Keratinocyte (primary cell): ENCODE data around the gene IL17RC. TPM values are rescaled to one million over a fixed set of nuclear protein-coding genes. Genes with fewer than 3 reads are reported as not detected.

Source experiments
- DNase-seq: peaks from one replicate; pipeline ENCODE4 v3.0.0-alpha.2; 2011; ENCODE audit warnings: low read depth, missing footprints, low spot score
- FAIRE-seq: peaks from 2 replicates; lab custom pipeline; 2011; peaks lifted over from hg19 to GRCh38; lab: Jason Lieb, UNC
- H2AFZ ChIP-seq: 2 replicates; pipeline ENCODE4 v1.6.0; 2012; ENCODE audit warnings: low read length, control low read depth, inconsistent platforms; ENCODE audit not compliant: control insufficient read depth
- H3K27ac ChIP-seq: 2 replicates; pipeline ENCODE4 v1.5.1; 2011; ENCODE audit warnings: low read length; ENCODE audit not compliant: control insufficient read depth, insufficient read depth
- H3K27me3 ChIP-seq: 3 replicates; pipeline ENCODE4 v1.6.0; 2011; ENCODE audit warnings: low read length; ENCODE audit not compliant: control insufficient read depth, insufficient read depth; ENCODE audit errors: extremely low read depth
- H3K36me3 ChIP-seq, 2 experiments: 2 replicates in 1 of 2; 3 replicates in 1 of 2; pipeline ENCODE4 v1.5.1; 2011; ENCODE audit warnings: low read length in 2 of 2, mild to moderate bottlenecking in 1 of 2; ENCODE audit not compliant: control insufficient read depth in 2 of 2, insufficient read depth in 2 of 2; ENCODE audit errors: extremely low read depth in 1 of 2
- H3K4me1 ChIP-seq: 3 replicates; pipeline ENCODE4 v1.5.1; 2011; ENCODE audit warnings: low read length; ENCODE audit not compliant: control insufficient read depth, insufficient read depth; ENCODE audit errors: extremely low read depth
- H3K4me2 ChIP-seq: 3 replicates; pipeline ENCODE4 v1.6.0; 2011; ENCODE audit warnings: low read depth, low read length; ENCODE audit not compliant: control insufficient read depth, insufficient read depth; ENCODE audit errors: extremely low read depth
- H3K4me3 ChIP-seq, 3 experiments: fragments of 200-600 bp in 1 of 3; sonication (generic) in 1 of 3; 2 replicates in 2 of 3; 3 replicates in 1 of 3; pipeline ENCODE4 v1.5.1; 2011 to 2016; ENCODE audit warnings: low read length in 3 of 3, mild to moderate bottlenecking in 3 of 3, control low read depth in 2 of 3, inconsistent platforms in 1 of 3, low read depth in 1 of 3, mixed read lengths in 1 of 3, mixed run types in 1 of 3, moderate library complexity in 1 of 3; ENCODE audit not compliant: control insufficient read depth in 2 of 3, insufficient read depth in 2 of 3; ENCODE audit errors: extremely low read depth in 1 of 3
- H3K79me2 ChIP-seq: 2 replicates; pipeline ENCODE4 v1.6.0; 2012; ENCODE audit warnings: low read length; ENCODE audit not compliant: control insufficient read depth, insufficient read depth
- H3K9ac ChIP-seq: 3 replicates; pipeline ENCODE4 v1.6.0; 2011; ENCODE audit warnings: low read length; ENCODE audit not compliant: control insufficient read depth, insufficient read depth; ENCODE audit errors: extremely low read depth
- H3K9me1 ChIP-seq: 3 replicates; pipeline ENCODE4 v1.6.0; 2011; ENCODE audit warnings: low read length; ENCODE audit not compliant: control insufficient read depth, insufficient read depth; ENCODE audit errors: extremely low read depth
- H3K9me3 ChIP-seq: 2 replicates; pipeline ENCODE4 v1.5.1; 2012; ENCODE audit warnings: low read depth, low read length; ENCODE audit not compliant: control insufficient read depth
- H4K20me1 ChIP-seq: 3 replicates; pipeline ENCODE4 v1.6.0; 2011; ENCODE audit warnings: low read length; ENCODE audit not compliant: control insufficient read depth, insufficient read depth; ENCODE audit errors: extremely low read depth
- CTCF ChIP-seq, 3 experiments: IDR thresholded peaks in 1 of 3; conservative IDR thresholded peaks in 1 of 3; optimal IDR thresholded peaks in 1 of 3; 2 replicates in 2 of 3; 3 replicates in 1 of 3; pipeline versions ENCODE3 to v1.5.1; 2011; ENCODE audit warnings: low read length in 3 of 3, mild to moderate bottlenecking in 3 of 3, moderate library complexity in 2 of 3, control low read depth in 1 of 3, inconsistent platforms in 1 of 3; ENCODE audit not compliant: insufficient read depth in 2 of 3; ENCODE audit errors: extremely low read depth in 1 of 3
- EZH2 ChIP-seq: IDR thresholded peaks from one replicate; pipeline ENCODE4 v1.6.1; 2012; ENCODE audit warnings: inconsistent platforms, mild to moderate bottlenecking, low read length, moderate library complexity
- dilution Hi-C: fragments of 300-500 bp; cut with MboI; formaldehyde crosslinking; loops from one replicate; pipeline ENCODE4 v1.7.0; 2020; ENCODE audit warnings: low sequenced_read_pairs; ENCODE audit not compliant: extremely low pct_ligation_motif_present
- polyA plus RNA-seq, 5 experiments: library from polyadenylated mRNA; depleted of rRNA in 3 of 5; stranded (reverse) in 3 of 5; stranded (forward) in 1 of 5; unstranded in 1 of 5; fragments of >200 nt; gene quantifications; 1 replicate in 1 of 5; 2 replicates in 3 of 5; 3 replicates in 1 of 5; pipeline versions ENCODE4 v1.2.1 to v1.2.3, GENCODE V29; 2011 to 2012; ENCODE audit warnings: missing spikeins in 2 of 5, low read depth in 1 of 5, low replicate concordance in 1 of 5

IL17RC gene
- polyA plus RNA-seq, 1 donor (not counting 4 experiments of a cell fraction or from before 2014, with no cell fraction given): 6.3 TPM

- no peak for DNase-seq
- dilution Hi-C loops: no loop called here
- H2AFZ ChIP-seq: no peak overlapping the region
- no peak overlapping the region for H3K4me2 ChIP-seq
- H3K79me2 ChIP-seq: no peaks in the 10 kb centered on the region
- no peaks in the 10 kb centered on the region for H4K20me1 ChIP-seq
- H3K9me1 ChIP-seq: no peaks in the 10 kb centered on the region
- peaks cover 4% of the 10 kb centered on the region for H3K4me1 ChIP-seq
- peaks cover 4 to 7% of the 10 kb centered on the region in 2 experiments for H3K36me3 ChIP-seq
- no peak for FAIRE-seq
- no peak for TF ChIP-seq CTCF (optimal IDR thresholded peaks at IDR 0.05 in 1 of 3, IDR thresholded peaks at IDR 0.05 in 1 of 3, conservative IDR thresholded peaks at IDR 0.05 in 1 of 3; ENCODE audit: extremely low read depth in 1 of 3, insufficient read depth in 2 of 3, low read length in 3 of 3)
- no peak for TF ChIP-seq EZH2
- no peaks in the 10 kb centered on the region for H3K27me3 ChIP-seq
- H3K9me3 ChIP-seq: no peaks in the 10 kb centered on the region
- no peak overlapping the region for H3K27ac ChIP-seq
- H3K4me3 ChIP-seq: no peak overlapping the region
- no peak overlapping the region for H3K9ac ChIP-seq
Observed at GRCh38 chr3:9928158-9928557, 11.3 kb downstream of the IL17RC start.

GRCh38 chr3:9930804-9931418, 14.0 kb downstream of the IL17RC start:
- H2AFZ ChIP-seq: no peak overlapping the region
- peaks cover 4% of the 10 kb centered on the region for H3K79me2 ChIP-seq
- H3K9me1 ChIP-seq: no peaks in the 10 kb centered on the region
- H3K9me3 ChIP-seq: no peaks in the 10 kb centered on the region
- dilution Hi-C loops: no loop called here
- peaks cover 4 to 6% of the 10 kb centered on the region in 2 experiments for H3K36me3 ChIP-seq
- no peak overlapping the region for H3K27ac ChIP-seq
- H4K20me1 ChIP-seq: no peaks in the 10 kb centered on the region
- FAIRE-seq (no peak), DNase-seq (no peak)
- H3K4me1 ChIP-seq: peaks cover 17% of the 10 kb centered on the region
- no peak overlapping the region for H3K9ac ChIP-seq
- H3K27me3 ChIP-seq: no peaks in the 10 kb centered on the region
- TF ChIP-seq CTCF (optimal IDR thresholded peaks at IDR 0.05 in 1 of 3, IDR thresholded peaks at IDR 0.05 in 1 of 3, conservative IDR thresholded peaks at IDR 0.05 in 1 of 3; ENCODE audit: extremely low read depth in 1 of 3, insufficient read depth in 2 of 3, low read length in 3 of 3) (peak in 1 of 3 experiments; percentile 40), EZH2 (no peak)
- H3K4me2 ChIP-seq: no peak overlapping the region
- no peak overlapping the region for H3K4me3 ChIP-seq
